C1 segment of cervical spinal cord (tissue), 14 donors: ENCODE measurements around the gene PPP2R1A.
A peak's percentile ranks its signal among the peaks of the same experiment; 100 is the strongest.

ENCODE experiments used
- DNase-seq, 14 donors: peaks; one replicate each; lab custom pipeline; 2025; lab: John Stamatoyannopoulos, UW

The PPP2R1A gene

DNA sequence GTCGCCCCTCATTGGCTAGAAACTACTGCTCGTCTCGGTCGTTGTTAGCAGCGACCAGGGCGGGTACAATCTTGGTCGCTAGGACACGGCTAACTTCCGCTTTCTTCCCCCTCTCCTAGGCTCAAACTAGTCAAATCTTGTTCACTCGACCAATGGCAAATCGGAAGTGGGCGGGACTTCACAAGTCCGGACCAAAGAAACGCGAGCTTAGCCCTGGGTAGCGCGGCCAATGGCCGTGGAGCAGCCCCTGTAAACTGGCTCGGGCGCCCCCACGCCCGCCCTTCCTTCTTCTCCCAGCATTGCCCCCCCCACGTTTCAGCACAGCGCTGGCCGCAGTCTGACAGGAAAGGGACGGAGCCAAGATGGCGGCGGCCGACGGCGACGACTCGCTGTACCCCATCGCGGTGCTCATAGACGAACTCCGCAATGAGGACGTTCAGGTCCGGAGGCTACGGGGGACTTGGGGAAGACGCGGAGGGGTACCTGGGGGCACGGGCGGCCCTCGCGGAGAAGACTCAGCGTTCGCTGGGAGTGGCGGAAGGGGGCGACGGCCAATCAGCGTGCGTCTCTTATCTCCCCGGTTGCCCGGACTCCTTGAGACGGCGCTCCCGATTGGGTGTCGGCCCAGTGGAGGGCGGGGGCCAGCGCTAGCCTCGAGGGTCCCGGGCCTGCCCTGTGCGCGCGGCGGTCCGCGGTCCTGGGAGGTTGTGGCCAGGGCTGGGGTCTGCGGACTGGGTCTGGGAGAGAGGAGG lies at the start of gene PPP2R1A:
TSS of gene PPP2R1A (plus strand) at position 318 of the 752 bp plus-strand sequence. CDS start at position 363, 45 bp downstream.
- DNase-seq = peak; percentile 98 to 100 (median 100)

DNA sequence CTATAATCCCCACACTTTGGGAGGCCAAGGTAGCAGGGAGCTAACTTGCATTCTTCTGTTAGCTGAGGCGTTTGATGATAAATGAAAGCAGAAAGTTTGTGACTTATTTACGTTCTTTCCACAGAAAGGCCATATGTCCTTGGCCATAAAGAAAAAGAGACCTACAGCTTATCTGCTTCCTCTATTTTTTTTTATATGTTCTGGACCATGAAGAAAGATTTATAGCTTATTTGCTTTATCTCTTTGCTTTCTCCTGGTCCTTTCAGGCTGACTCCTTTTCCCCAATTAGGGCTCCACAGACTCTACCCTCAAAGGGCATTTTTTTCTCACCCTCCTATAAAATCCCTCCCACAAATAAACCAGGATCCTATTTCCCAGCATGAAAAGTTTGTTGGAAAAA lies 48.6 kb upstream of the PPP2R1A start:
- DNase-seq = no peak

DNA sequence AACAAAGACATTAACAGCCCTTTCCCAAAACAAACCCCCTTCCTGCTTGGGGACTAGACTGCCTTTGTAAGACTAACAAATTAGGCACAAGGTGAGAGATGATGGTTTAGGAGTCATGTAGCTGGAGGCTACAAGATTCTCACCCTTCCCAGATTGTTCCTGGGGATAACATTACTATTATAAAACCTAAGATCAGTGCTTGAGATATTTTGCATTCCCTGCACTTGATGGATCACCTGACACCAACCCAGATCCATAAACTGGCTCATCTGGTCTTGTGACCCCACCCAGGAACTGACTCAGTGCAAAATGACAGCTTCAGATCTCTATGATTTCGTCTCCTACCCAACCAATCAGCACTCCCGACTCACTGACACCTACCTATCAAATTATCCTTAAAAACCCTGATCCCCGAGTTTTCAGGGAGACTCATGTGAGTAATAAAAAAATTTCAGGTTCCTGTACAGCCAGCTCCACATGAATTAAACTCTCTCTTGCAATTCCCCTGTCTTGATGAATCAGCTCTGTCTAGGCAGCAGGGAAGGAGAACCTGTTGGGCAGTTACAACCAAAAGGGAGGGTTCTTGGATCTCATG lies 47.8 kb upstream of the PPP2R1A start:
- DNase-seq = no peak

DNA sequence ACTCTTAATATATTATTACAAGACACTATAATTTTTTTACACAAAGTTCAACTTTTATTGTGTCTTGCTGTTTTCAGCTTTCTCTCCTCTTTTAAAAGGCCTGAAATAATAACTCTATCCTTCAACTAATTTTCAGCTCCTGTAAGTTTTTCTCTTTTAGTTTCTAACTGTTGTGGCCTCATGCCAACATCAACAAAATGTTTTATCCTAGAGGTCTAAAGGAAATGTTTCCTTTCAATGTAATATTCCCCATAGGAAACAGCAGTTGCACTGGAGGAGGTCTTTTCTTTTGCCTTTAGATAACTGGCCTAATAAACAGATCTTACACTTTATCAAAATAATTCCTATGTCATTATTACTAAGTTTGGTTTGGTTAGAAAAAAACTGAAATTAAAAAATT lies 41.6 kb upstream of the PPP2R1A start:
- no peak for DNase-seq

DNA sequence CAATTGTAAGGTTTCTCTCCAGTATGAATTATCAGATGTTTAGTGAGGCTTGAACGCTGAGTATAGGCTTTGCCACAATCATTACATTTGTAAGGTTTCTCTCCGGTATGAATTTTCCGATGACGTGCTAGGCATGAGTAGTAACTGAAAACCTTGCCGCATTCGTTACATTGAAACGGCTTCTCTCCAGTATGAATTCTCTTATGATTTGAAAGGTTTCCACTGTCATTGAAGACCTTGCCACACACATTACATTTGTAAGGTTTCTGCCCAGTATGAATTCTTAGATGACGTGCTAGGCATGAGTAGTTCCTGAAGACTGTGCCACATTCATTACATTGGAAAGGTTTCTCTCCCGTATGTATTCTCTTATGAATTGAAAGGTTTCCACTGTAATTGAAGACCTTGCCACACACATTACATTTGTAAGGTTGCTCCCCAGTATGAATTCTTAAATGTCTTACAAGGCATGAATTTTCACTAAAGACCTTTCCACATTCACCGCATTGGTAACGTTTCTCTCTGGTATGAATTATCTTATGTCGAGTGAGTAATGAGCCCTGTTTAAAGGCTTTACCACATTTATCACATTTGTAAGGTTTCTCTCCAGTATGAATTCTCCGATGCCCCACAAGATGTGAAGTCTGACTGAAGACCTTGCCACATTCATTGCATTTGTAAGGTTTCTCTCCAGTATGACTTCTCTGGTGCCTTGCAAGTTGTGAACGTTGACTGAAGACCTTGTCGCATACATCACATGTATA lies 34.1 kb upstream of the PPP2R1A start:
- no peak for DNase-seq

DNA sequence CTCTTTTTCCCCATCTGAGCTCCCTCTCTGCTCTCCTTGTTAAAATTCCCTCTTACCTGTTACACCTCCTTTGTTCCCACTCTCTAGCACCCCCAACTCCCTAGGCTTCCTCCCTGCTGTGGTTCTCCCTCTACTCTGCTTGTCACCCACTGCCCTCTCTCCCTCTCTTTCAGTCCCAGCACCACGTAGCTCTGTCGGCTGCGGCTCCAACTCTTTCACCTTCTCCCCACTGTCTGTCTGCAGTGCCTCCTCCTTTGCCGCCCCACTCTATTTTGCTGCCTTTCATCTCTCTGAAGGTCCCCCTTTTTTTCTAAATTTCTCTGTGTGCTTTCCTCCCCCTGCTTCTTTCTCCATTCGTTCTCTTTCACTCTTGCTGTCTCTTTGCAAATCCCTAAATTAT lies 19.5 kb upstream of the PPP2R1A start:
- peak in 1 of 14 donors; percentile 13 for DNase-seq

DNA sequence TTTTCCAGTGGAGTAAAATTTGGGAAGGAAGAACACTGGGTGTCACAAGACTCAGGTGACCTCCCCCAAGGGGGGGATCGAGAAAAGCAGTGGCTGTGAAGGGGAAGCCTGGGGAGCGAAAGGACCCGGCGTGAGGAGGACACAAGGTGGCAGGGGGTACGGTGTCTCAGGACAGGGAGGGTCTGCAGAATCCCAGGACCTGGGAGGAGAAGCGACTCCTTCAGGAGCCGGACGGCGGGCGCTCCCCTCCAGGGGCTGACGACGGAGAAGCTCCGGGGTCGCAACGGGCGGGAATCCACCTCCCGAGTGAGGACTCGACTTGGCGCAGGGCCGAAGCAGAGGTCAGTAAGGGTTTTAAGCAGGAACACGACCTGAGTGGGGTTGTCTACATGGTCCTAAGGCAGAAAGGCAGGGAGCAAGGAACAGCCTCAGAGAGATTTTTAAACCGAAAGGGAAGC lies 19.0 kb upstream of the PPP2R1A start:
- DNase-seq = peak in 4 of 14 donors; percentile 30 to 44 (median 34)

DNA sequence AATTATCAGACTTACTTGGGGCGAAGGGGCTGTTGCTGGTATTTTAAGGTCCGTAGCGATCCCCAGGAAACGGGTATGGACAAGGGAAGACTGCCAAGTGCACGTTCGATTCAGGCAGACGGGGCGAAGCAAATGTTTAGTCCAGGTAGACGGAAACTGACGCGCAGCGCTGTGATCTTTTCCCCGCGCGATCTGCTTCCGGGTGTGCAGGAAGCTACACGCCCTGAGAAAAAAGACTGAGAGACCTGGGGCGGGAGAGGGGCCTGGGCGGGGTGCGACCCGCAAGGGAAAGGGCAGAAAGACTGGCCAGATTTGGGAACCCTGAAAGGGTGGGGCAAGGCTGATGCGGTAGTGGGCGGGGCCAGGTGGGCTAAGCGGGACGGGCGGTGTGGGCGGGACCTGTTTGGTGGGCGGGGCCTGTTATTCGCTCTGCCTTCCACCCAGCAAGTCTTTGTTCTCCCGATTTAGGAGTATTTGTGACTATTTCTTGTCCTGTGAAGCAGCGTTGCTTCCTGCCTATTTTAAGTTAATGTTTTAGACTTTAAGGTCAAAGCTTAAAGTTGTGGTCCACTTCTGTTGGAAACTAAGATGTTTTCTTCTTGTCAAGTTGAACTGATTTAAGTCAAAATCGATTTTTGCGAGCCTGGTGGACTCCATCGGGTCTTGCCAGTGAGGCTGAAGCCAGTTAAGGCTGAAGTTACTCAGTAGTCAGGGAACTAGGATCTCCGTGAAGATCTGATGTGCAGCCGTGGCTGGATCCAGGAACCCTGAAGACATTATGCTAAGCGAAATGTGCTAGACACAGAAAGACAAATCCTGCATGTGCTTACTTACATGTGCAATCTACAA lies 18.3 kb upstream of the PPP2R1A start, which contains the start of gene ZNF836:
TSS of gene ZNF836 (minus strand) at position 301 of the 849 bp plus-strand sequence. CDS start 3,549 bp downstream, outside the sequence.
- peak; percentile 28 to 80 (median 60) for DNase-seq

DNA sequence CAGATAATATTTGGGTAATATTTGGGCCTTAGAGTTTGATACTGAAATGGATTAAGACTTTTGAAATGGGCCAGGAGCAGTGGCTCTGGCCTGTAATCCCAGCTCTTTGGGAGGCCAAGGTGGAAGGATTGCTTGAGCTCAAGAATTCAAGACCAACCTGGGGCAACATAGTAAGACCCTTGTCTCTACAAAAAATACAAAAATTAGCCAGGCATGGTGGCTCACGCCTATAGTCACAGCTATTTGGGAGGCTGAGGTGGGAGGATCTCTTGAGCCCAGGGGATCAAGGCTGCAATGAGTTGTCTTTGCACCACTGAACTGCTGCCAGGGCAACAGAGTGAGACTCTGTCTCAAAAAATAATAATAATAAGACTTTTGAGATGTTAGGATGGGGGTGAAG lies 17.5 kb upstream of the PPP2R1A start:
- no peak for DNase-seq

DNA sequence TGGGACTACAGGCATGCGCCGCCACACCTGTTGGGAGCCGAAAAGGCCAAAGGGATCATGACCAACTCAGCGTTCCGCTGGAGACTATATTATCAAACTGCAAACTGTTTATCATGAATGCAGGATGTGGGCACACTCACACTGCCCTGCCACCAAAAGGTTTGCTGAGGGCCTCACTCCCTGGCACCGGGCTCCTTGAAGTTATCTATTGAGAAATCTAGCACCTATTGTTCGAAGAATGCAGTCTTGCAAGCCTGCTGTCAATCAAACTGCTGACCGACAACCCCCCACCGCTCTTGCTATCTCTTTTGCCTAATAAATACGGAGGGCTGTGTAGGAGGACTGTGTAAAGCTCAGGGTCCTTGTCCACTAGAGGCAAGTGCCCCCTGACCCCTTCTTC lies 13.3 kb upstream of the PPP2R1A start:
- no peak for DNase-seq

DNA sequence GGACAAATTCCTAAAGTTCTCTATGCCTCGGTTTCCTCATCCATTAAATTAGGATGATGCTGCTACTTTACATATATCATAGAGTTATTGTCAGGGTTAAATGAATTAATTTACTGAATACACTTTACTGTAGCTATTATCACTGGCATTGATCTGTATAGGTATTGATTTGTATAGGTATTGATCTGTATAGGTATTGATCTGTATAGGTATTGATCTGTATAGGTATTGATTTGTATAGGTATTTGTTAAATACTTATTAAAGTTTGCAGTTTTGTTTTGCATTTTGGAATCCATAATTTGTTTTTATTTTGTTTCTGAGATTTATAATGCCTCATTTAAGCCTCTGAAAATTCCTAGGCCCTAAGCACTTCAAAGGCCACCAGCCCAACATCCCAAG lies 2.4 kb upstream of the PPP2R1A start:
- DNase-seq = no peak

DNA sequence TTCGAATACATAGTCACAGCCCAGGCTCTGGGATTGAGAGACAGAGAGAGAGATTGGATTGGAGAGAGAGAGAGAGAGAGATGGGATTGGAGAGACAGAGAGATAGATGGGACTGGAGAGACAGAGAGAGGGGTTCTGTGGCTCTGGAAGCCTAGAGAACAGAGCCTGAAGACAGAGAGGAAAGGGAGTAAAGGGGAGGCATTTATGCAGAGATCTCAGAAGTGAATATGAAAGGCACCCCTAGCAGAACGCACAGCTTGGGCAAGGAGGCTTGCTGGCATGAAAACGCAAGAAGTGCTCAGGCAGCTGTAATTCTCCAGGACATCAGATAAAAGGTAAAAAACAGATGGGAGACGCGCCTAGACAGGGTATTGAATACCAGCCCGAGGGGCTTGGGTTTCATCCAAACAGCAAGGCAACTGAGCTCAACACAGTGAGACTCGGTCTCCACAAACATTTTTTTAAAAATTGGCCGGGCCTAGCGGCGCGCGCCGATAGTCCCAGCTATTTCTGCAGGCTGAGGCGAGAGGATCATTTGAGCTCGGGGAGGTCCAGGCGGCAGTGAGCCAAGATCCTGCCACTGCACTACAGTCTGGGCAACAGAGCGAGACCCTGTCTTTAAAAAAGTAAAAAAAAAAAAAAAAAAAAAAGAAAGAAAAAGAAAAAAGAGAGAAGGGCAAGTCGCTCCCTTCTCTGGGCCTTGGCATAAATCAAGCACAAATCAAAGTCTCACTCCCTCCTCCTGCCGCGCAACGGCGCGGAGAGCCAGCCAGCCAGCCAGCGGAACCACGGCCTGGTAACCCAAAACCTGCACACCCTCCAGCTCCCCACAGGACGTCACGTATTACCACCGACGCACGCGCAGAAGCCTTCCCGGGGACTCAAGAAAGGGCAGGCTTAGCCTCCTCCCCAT lies 774 bp upstream of the PPP2R1A start:
- peak in 5 of 14 donors; percentile 42 to 78 (median 58) for DNase-seq

DNA sequence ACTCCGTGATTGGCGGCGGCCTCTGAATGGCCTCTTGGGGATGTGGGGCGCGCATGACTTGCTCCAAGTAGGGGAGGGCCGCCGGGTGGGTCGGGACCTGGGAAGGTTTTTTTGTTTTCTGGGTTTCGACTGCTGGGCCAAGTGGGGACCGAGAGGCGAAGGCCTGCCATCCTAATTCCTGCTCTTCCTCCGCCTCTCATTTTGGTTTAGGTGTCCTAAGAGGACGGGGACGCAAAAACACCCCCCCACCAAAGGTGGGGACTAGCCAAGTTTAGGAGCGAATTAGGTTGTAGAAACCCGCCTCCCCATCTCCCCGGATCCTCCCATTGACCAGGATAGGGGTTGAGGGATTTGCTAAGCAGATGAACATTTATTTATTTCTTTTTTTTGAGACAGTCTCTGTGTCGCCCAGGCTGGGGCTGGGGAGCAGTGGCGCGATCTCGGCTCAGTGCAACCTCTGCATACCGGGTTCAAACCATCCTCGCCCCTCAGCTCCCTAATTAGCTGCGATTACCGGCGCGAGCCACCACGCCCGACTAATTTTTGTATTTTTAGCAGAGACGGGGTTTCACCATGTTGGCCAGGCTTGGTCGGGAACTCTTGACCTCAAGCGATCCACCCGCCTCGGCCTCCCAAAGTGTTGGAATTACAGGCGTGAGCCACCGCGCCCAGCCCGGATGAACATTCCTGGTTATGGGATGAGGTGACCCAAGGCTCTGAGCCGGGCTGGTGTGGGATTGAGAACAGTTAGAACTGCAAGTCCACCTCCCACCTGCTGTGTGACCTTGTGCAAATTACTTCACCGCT lies 838 bp downstream of the PPP2R1A start:
- DNase-seq = peak in 3 of 14 donors; percentile 18 to 36 (median 26)

DNA sequence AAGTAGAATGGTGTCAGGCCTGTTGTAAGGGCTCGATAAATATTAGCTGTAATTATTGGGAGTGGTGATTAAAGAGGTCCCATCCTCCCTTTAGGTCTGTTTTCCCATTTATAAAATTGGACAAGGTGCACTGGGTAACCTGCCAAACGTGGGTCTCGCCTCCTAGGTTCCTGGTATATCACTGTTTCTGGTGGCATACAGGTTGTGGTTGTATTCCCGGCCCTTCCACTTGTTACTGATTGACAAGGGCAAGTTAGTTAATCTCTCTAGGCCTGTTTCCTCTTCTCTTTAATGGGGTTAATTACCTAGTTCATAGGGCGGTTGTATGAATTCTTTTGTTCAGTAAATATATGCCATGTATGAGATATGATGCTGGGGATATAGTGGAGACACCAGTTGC lies 1.5 kb downstream of the PPP2R1A start:
- DNase-seq = no peak

DNA sequence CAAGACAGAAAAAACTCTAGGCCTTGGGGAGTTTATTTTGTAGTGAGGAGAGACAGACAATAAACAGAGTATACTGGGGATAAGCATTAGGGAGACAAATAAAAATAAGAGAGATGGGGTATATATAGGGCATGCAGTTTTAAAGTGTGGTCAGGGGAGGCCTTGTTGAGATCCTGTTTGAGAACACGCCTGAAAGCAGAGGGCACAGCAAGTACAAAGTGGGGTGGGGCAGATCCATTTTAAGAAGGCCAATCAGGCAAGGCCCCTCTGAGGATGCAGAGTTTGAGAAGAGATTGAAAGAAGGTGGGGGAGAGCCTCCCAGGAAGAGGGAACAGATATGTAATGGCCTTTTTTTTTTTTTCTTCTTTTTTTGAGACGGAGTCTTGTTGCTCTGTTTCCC lies 2.1 kb downstream of the PPP2R1A start:
- no peak for DNase-seq

DNA sequence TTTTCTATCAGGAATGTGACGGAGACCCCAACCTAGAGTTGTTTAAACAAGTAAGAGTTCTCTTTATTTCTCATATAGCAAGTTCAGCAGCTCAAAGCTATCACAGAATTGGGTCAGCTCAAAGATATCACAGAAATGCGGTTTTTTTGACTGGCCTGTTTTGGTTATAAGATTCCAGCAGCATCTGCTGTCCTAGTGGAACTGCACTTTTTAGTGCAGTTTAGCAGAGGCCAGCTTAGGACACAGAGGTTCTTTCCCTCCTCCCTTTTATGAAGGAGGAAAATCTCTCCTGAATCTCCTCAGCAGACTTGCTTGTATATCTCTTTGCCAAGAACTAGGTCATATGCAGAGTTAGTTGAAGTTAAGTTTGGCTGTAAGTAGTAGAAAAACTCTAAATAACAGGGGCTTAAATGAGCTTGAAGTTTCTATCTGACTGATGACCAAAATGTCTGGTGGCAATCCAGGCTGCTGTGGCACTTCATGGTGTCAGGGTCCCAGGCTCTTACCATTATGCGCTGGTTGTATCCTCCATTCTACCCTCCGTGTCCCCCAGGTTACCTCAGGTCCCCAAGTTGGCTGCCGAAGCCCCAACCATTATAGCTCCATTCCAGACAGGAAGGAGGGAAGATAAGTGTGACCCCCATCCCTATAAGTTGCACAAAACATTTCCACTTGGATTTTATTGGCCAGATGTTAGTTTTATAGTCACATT lies 6.6 kb downstream of the PPP2R1A start:
- DNase-seq = no peak

DNA sequence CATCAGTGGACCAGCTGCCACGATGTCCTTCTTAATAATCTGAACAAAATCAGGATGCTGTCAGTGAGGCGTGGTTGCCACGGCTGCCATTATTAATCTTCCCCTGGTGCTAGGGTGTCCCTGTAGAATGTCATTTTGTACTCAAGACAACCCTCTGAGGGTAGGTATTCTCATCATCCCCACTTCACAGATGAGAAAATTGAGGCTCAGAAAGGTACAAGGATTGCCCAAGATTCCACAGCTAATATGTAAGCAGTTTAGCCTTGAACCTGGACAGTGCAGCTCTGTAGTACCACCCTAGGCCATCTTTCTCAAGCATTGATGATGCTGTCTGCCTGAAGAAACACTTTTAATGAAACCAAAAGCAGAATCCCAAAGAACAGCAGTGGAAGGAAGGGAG lies 8.1 kb downstream of the PPP2R1A start:
- DNase-seq = no peak

DNA sequence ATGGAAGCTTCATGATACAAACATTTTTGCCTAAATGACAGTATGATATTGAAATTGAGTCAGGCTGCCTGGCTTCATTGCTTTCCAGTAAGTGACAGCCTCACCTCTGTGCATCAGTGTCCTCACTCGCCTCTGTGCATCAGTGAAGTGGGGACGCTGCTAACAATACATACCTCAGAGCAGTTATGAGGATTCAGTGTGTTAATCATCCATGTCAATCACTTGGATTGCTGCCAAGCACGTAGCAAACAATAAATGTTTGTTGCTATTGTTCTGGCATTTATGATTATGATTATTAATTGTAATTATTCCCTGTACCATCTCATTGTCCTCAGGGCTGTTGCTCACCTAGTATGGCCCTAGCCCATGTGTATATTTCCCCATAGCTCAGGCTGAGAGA lies 8.8 kb downstream of the PPP2R1A start:
- no peak for DNase-seq

DNA sequence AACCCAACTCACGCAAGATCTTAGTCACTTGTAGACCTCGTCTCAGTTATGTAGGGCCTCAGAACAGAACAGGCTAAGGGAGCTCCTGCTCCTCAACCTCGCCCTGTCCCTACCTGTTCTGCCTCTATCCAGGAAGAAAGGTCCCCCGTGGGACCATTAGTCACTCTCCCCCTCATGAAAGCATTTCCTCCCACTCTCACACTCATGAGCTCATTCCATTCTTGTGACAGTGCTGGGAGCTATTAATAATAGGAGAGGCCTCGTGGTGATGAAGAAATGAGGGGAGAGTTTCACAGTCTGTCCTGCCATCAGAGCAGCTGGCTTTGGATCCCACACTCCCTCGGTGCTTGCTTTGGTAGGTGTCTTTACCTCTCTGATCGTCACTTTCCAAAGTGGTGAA lies 10.2 kb downstream of the PPP2R1A start:
- DNase-seq = no peak
